Mesodermal cell (in vitro differentiated cells): ENCODE data around the gene TRAPPC12.

Experiments
- H3K27ac ChIP-seq: 2 replicates; pipeline ENCODE4 v1.7.0; 2013; ENCODE audit warnings: mild to moderate bottlenecking, low read depth, low read length, moderate library complexity; ENCODE audit not compliant: severe bottlenecking
- H3K36me3 ChIP-seq: 2 replicates; pipeline ENCODE4 v1.7.1; 2013; ENCODE audit warnings: mild to moderate bottlenecking, low read length, moderate library complexity; ENCODE audit not compliant: control insufficient read depth, insufficient read depth
- H3K4me1 ChIP-seq: one replicate; pipeline ENCODE4 v1.7.1; 2013; ENCODE audit warnings: mild to moderate bottlenecking, low read length; ENCODE audit not compliant: insufficient read depth, control insufficient read depth, poor library complexity, severe bottlenecking
- H3K4me3 ChIP-seq: 2 replicates; pipeline ENCODE4 v1.7.0; 2013; ENCODE audit warnings: low read length, control low read depth, mild to moderate bottlenecking; ENCODE audit not compliant: insufficient read depth, poor library complexity, severe bottlenecking; ENCODE audit errors: extremely low read depth
- H3K9me3 ChIP-seq: 2 replicates; pipeline ENCODE4 v1.7.1; 2013; ENCODE audit warnings: mild to moderate bottlenecking, low read length, moderate library complexity; ENCODE audit not compliant: control insufficient read depth
- WGBS, 2 experiments: methylation state at CpG; one replicate each; pipeline ENCODE4 v1.1.5; 2013; ENCODE audit warnings: missing lambda C conversion rate in 2 of 2; ENCODE audit not compliant: insufficient coverage in 2 of 2; 5-methylcytosine and 5-hydroxymethylcytosine counted together

Gene TRAPPC12

DNA sequence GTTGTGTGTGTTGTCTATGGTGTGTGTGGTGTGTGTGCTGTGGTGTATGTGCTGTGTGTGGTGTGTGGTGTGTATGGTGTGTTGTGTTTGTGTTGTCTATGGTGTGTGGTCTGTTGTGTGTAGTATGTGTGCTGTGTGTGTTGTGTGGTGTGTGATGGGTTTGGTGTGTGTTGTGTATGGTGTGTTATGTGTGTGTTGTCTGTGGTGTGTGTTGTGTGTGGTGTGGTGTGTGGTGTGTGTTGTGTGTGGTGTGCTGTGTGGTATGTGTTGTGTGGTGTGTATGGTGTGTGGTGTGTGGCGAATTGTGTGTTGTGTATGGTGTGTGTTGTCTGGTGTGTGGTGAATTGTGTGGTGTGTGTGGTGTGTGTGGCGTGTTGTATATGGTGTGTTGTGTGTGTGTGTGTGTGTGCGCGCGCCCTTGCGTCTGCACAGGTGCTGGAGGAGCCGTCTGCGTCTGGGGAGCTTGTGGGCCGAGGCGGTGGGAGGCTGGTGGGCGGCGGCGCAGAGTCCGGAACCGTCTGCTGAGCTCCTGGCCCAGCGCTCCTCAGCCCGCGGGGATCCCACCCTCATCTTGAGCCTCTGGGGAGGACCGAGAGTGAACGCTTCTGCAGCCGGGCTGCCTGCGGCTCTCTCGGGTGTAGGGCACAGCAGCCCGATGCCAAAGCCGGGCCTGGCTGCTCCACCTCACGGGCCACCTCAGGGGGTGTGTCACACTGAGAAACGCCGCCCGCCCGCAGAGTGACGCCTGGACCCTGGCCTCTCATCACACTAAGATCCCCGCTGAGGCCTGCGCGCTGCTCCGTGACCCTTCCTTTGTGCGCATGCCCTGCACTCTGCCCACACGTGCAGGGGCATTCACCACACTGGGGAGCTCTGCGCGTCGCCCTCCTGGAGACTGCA lies 148.6 kb downstream of the TRAPPC12 start:
- Histone ChIP-seq H3K4me3 (no peak overlapping the region), H3K36me3 (peaks cover 1% of the 10 kb centered on the region), H3K27ac (no peak overlapping the region), H3K4me1 (peaks cover 11% of the 10 kb centered on the region), H3K9me3 (no peaks in the 10 kb centered on the region)
- 93% methylated on average over 31 to 39 of the region's 40 CpGs for WGBS, 2 experiments
